K562 (cell line): ENCODE results near the gene SLC6A8. TPM values are rescaled to one million over a fixed set of nuclear protein-coding genes. Genes with fewer than 3 reads are reported as not detected.

Source experiments
- ATAC-seq: fragments of 200-7000 bp; cut with Tn5 transposase; 3 replicates; pipeline ENCODE4 v1.9.1; 2020; ENCODE audit warnings: moderate library complexity
- BruUV-seq: library from RNA; stranded (reverse); fragments of 400-500 nt; replicated peaks from 2 replicates; lab custom pipeline; 2021; lab: Mats Ljungman, UMichigan
- CTCF ChIA-PET: fragments of 300-600 bp; formaldehyde crosslinking; extraction: SDS; loops from one replicate; lab custom pipeline; 2021; ENCODE audit warnings: low intra/inter-chr PET ratio; lab: Yijun Ruan, JAX
- POLR2A ChIA-PET: fragments of 300-600, 350-650 bp; sonication (Branson Sonifier 250); formaldehyde crosslinking; extraction: SDS; loops from one replicate; lab custom pipeline; 2021; ENCODE audit warnings: antibody characterized with exemption, inconsistent platforms; lab: Yijun Ruan, JAX
- DNase-seq, 4 experiments: peaks; one replicate each; pipeline versions ENCODE4 v3.0.0 to v3.0.0-alpha.2; 2011 to 2018; ENCODE audit warnings: low spot score in 3 of 4, mixed read lengths in 3 of 4; ENCODE audit errors: extremely low read depth in 1 of 4
- FAIRE-seq: peaks from 2 replicates; lab custom pipeline; 2011; peaks lifted over from hg19 to GRCh38; lab: Jason Lieb, UNC
- H2AFZ ChIP-seq: 2 replicates; pipeline ENCODE4 v1.6.0; 2011; ENCODE audit warnings: low read depth, low read length, control low read depth, inconsistent platforms
- H3K27ac ChIP-seq: fragments of 200-600 bp; 3 replicates; pipeline ENCODE4 v1.8.0; 2011; ENCODE audit warnings: low read depth, mild to moderate bottlenecking, control low read depth, inconsistent platforms, low read length, moderate library complexity, mixed read lengths; ENCODE audit errors: extremely low read depth
- H3K27me3 ChIP-seq, 2 experiments: fragments of 300-600 bp in 1 of 2; 2 replicates in 1 of 2; 3 replicates in 1 of 2; pipeline versions ENCODE4 v1.6.0 to v1.8.0; 2011; ENCODE audit warnings: inconsistent platforms in 2 of 2, low read length in 2 of 2, mild to moderate bottlenecking in 1 of 2, mixed read lengths in 1 of 2, moderate library complexity in 1 of 2; ENCODE audit not compliant: control insufficient read depth in 2 of 2, insufficient read depth in 2 of 2
- H3K36me3 ChIP-seq: fragments of 300-600 bp; 3 replicates; pipeline ENCODE4 v1.8.0; 2011; ENCODE audit warnings: mild to moderate bottlenecking, low read length, inconsistent platforms; ENCODE audit not compliant: control insufficient read depth, insufficient read depth
- H3K4me1 ChIP-seq, 2 experiments: fragments of 200-600 bp in 1 of 2; replicated peaks in 1 of 2; 2 replicates in 1 of 2; 3 replicates in 1 of 2; pipeline versions ENCODE4 v1.5.1 to v1.8.0; 2011; ENCODE audit warnings: inconsistent platforms in 2 of 2, low read length in 2 of 2, mild to moderate bottlenecking in 1 of 2, mixed read lengths in 1 of 2, moderate library complexity in 1 of 2; ENCODE audit not compliant: control insufficient read depth in 2 of 2, insufficient read depth in 2 of 2
- H3K4me2 ChIP-seq: 2 replicates; pipeline ENCODE4 v1.6.1; 2011; ENCODE audit warnings: low read length, control low read depth, inconsistent platforms, mixed read lengths; ENCODE audit not compliant: insufficient read depth
- H3K4me3 ChIP-seq: fragments of 200-600 bp; sonication (generic), shearing (Covaris generic); 2 replicates; pipeline ENCODE4 v1.5.1; 2016; ENCODE audit warnings: control low read depth, inconsistent platforms
- H3K79me2 ChIP-seq: fragments of 200-600 bp; 3 replicates; pipeline ENCODE4 v1.8.0; 2011; ENCODE audit warnings: low read length, inconsistent platforms; ENCODE audit not compliant: control insufficient read depth, insufficient read depth
- H3K9ac ChIP-seq, 2 experiments: 2 replicates each; pipeline versions ENCODE4 v1.6.0 to v1.6.1; 2011; ENCODE audit warnings: low read depth in 2 of 2, low read length in 2 of 2, control low read depth in 1 of 2, inconsistent platforms in 1 of 2, mild to moderate bottlenecking in 1 of 2, mixed read lengths in 1 of 2; ENCODE audit not compliant: insufficient read depth in 1 of 2
- H3K9me1 ChIP-seq: one replicate; pipeline ENCODE4 v1.6.0; 2011; ENCODE audit warnings: inconsistent platforms, mild to moderate bottlenecking, low read length, moderate library complexity; ENCODE audit not compliant: control insufficient read depth, insufficient read depth
- H3K9me3 ChIP-seq: replicated peaks from 2 replicates; pipeline ENCODE4 v1.5.1; 2011; ENCODE audit warnings: low read depth, low read length, inconsistent platforms; ENCODE audit not compliant: control insufficient read depth, insufficient read depth
- H4K20me1 ChIP-seq: replicated peaks from 2 replicates; pipeline ENCODE4 v1.6.1; 2011; ENCODE audit warnings: low read length, inconsistent platforms, mixed read lengths; ENCODE audit not compliant: control insufficient read depth, insufficient read depth
- HMGN3 ChIP-seq: IDR thresholded peaks from 2 replicates; pipeline ENCODE4 v1.6.1; 2011; ENCODE audit warnings: borderline replicate concordance, low read depth, mild to moderate bottlenecking, mixed read lengths, low read length; ENCODE audit not compliant: insufficient read length; ENCODE audit errors: extremely low read depth
- RBM25 ChIP-seq: fragments of 200-400 bp; formaldehyde crosslinking; IDR thresholded peaks from 2 replicates; pipeline ENCODE4 v1.6.1; 2018; ENCODE audit warnings: low read length, low read depth, moderate library complexity; ENCODE audit not compliant: severe bottlenecking
- ZNF12 ChIP-seq: sonication (generic); formaldehyde crosslinking; IDR thresholded peaks from 2 replicates; pipeline ENCODE4 v1.4.0; 2020; ENCODE audit warnings: mild to moderate bottlenecking, missing genetic modification reagents
- WGBS: fragments of 100-300 bp; shearing (Covaris generic); methylation state at CpG from one replicate; pipeline ENCODE4 v1.1.6; 2016; ENCODE audit warnings: low coverage, mixed read lengths; ENCODE audit not compliant: insufficient coverage; ENCODE audit errors: missing lambda C conversion rate; 5-methylcytosine and 5-hydroxymethylcytosine counted together
- in situ Hi-C: fragments of 300-500 bp; cut with MboI; formaldehyde crosslinking; loops from 4 replicates; pipeline ENCODE4 v1.15.0; 2018; ENCODE audit warnings: inconsistent platforms, mixed read lengths
- intact Hi-C: fragments of 100-400 bp; cut with micrococcal nuclease; formaldehyde crosslinking; loops from 2 replicates; pipeline ENCODE4 v1.14.2; 2022
- polyA plus RNA-seq, 8 experiments: library from polyadenylated mRNA; depleted of rRNA in 4 of 8; stranded (reverse) in 5 of 8; unstranded in 3 of 8; fragments of >200 nt; fragmentation: Nextera tagmentation in 2 of 8; fragmentation: Illumina TruSeq in 1 of 8; extraction: Ambion mirVana in 2 of 8; extraction: Trizol in 1 of 8; gene quantifications; 2 replicates each; pipeline versions ENCODE4 v1.2.1 to v1.2.3, GENCODE V29; 2011 to 2014; ENCODE audit warnings: inconsistent platforms in 1 of 8, missing spikeins in 1 of 8
- total RNA-seq, 7 experiments: library from RNA; depleted of rRNA in 6 of 7; stranded (reverse); fragments of >200 nt in 6 of 7; fragmentation: Illumina TruSeq in 2 of 7; extraction: Trizol in 2 of 7; gene quantifications; 2 replicates each; pipeline versions ENCODE4 v1.2.1 to v1.2.3, GENCODE V29; 2011 to 2021; ENCODE audit warnings: low replicate concordance in 1 of 7

Gene SLC6A8
- total and polyA plus RNA-seq, 9 of the 15 experiments (the other 6 are each of a cell fraction or from before 2014, with no cell fraction given): 0.68 to 144 (median 34.3) TPM

DNA sequence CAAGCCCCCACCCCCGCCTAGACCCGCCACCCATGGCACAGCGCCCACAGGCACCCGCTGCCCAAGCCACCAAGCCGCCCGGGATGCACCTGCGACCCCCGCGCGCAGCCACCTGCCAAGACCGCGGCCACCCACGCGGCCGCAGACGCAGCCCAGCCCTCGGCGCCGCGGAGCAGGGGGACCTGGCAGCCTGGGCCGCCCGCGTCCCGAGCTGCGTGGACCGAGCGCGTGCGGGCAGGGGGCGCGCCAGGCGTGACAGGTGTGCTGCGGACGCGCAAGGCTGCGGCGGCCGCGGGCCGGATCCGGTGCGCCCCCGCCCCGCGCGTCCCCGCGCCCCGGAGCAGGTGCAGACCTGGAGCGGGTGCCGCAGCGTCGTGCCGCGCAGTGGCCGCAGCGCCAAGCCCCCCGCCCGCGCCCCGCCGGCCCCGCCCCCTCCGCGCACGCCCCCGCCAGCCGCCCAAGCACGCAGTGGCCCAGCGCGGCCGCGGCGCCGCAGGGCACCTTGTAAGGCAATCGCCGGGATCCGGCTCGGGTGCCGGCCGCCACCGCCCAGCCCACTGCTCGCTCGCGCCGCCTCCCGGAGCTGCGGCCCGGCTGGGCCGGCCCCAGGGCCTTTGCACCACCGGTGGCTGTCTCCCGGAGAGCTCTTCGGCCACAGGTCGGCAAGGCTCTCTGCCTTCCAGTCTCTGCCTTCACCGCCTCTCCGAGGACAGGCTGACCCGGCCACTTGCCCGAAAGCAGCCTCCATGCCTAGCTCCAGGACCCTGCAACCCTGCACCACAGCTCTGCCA is 14.1 kb upstream of the SLC6A8 start, which contains the start of gene PNCK:
Gene PNCK, minus strand, starts transcription at position 386 of the 791 bp plus-strand sequence. CDS start 737 bp downstream, outside the sequence.
- Histone ChIP-seq H3K4me2 (peak within 1 kb of the TSS; percentile 69), H3K27me3 (no peaks in the 10 kb centered on the region), H3K4me3 (no peak within 1 kb of the TSS; the same call in 1 of the 2 replicates), H3K4me1 (peaks cover 25 to 53% of the 10 kb centered on the region in 2 experiments), H3K79me2 (no peaks in the 10 kb centered on the region; the same call in 2 of the 3 replicates), H3K36me3 (no peaks in the 10 kb centered on the region), H4K20me1 (no peaks in the 10 kb centered on the region), H3K27ac (peak within 1 kb of the TSS; percentile 48), H3K9ac (peak within 1 kb of the TSS in 1 of 2 experiments; percentile 71; a peak in 2 of 4 replicates), H2AFZ (peak within 1 kb of the TSS; percentile 66), H3K9me1 (no peaks in the 10 kb centered on the region), H3K9me3 (no peaks in the 10 kb centered on the region)
- in situ Hi-C loops (no loop called here), intact Hi-C loops (no loop called here)
- ChIA-PET CTCF (no interaction called here), POLR2A (interaction anchor here (0.6 to 0.7 kb wide), 3 partner anchors 189 to 874 kb away, joined by 3 to 5 read pairs (median 3); partner anchors contain the start of gene IKBKG)
- no peak for FAIRE-seq
- 88% methylated on average over 3 of the region's 98 CpGs for whole genome bisulfite sequencing
- BruUV-seq: no TSS peak
- ATAC-seq: no peak
- TF ChIP-seq RBM25: peak; percentile 76
- TF ChIP-seq ZNF12 (CRISPR knock-in tag): no peak
- peak; percentile 1 for TF ChIP-seq HMGN3
- DNase-seq: peak in 1 of 4 experiments; percentile 2
